HepG2 (cell line): ENCODE measurements around the gene GABRG3. TPM values are rescaled to one million over a fixed set of nuclear protein-coding genes. Genes with fewer than 3 reads are reported as not detected.

Experiments used
- ATAC-seq: fragments of 200-7000 bp; cut with Tn5 transposase; 3 replicates; pipeline ENCODE4 v1.9.1; 2020; ENCODE audit warnings: mild to moderate bottlenecking, moderate library complexity
- BruUV-seq: library from RNA; stranded (reverse); fragments of 400-500 nt; replicated peaks from 2 replicates; lab custom pipeline; 2021; lab: Mats Ljungman, UMichigan
- CTCF ChIA-PET: fragments of 300-600 bp; formaldehyde crosslinking; extraction: SDS; loops from one replicate; lab custom pipeline; 2021; ENCODE audit warnings: low total read pairs, inconsistent platforms, low intra/inter-chr PET ratio; lab: Yijun Ruan, JAX
- POLR2A ChIA-PET: fragments of 350-600 bp; sonication (Branson Sonifier 250); formaldehyde crosslinking; loops from one replicate; lab custom pipeline; 2020; ENCODE audit warnings: antibody characterized with exemption, inconsistent platforms; lab: Yijun Ruan, JAX
- DNase-seq: peaks from one replicate; pipeline ENCODE4 v3.0.0-alpha.2; 2015; ENCODE audit warnings: low spot score
- FAIRE-seq: peaks from 3 replicates; lab custom pipeline; 2011; peaks lifted over from hg19 to GRCh38; lab: Jason Lieb, UNC
- H2AFZ ChIP-seq: one replicate; pipeline ENCODE4 v1.6.1; 2011; ENCODE audit warnings: low read length, inconsistent platforms
- H3K27ac ChIP-seq: fragments of 300-600 bp; 3 replicates; pipeline ENCODE4 v1.8.0; 2011; ENCODE audit warnings: mixed run types, mild to moderate bottlenecking, mixed read lengths, low read length, inconsistent platforms; ENCODE audit not compliant: insufficient read depth; ENCODE audit errors: extremely low read length
- H3K27me3 ChIP-seq, 2 experiments: fragments of 200-600 bp in 1 of 2; 2 replicates in 1 of 2; 3 replicates in 1 of 2; pipeline versions ENCODE4 v1.6.0 to v1.8.0; 2011; ENCODE audit warnings: low read length in 2 of 2, mild to moderate bottlenecking in 2 of 2, moderate library complexity in 2 of 2, inconsistent platforms in 1 of 2; ENCODE audit not compliant: insufficient read depth in 2 of 2, control insufficient read depth in 1 of 2
- H3K36me3 ChIP-seq, 2 experiments: fragments of 200-600 bp in 1 of 2; replicated peaks in 1 of 2; 2 replicates in 1 of 2; 3 replicates in 1 of 2; pipeline versions ENCODE4 v1.5.1 to v1.8.0; 2011; ENCODE audit warnings: low read length in 2 of 2, inconsistent platforms in 1 of 2; ENCODE audit not compliant: insufficient read depth in 2 of 2, control insufficient read depth in 1 of 2
- H3K4me1 ChIP-seq: 2 replicates; pipeline ENCODE4 v1.5.1; 2012; ENCODE audit warnings: low read length, inconsistent platforms; ENCODE audit not compliant: insufficient read depth
- H3K4me2 ChIP-seq: 2 replicates; pipeline ENCODE4 v1.6.0; 2011; ENCODE audit warnings: low read depth, low read length, inconsistent platforms
- H3K4me3 ChIP-seq, 3 experiments: fragments of 200-600 bp in 1 of 3; sonication (generic), shearing (Covaris generic) in 1 of 3; replicated peaks in 1 of 3; 2 replicates each; pipeline ENCODE4 v1.5.1; 2011 to 2016; ENCODE audit warnings: low read length in 3 of 3, inconsistent platforms in 2 of 3, low read depth in 2 of 3, mild to moderate bottlenecking in 2 of 3, control low read depth in 1 of 3, mixed read lengths in 1 of 3; ENCODE audit not compliant: insufficient read depth in 1 of 3
- H3K79me2 ChIP-seq: one replicate; pipeline ENCODE4 v1.6.1; 2011; ENCODE audit warnings: low read length, inconsistent platforms; ENCODE audit not compliant: insufficient read depth
- H3K9ac ChIP-seq: 2 replicates; pipeline ENCODE4 v1.6.0; 2011; ENCODE audit warnings: mild to moderate bottlenecking, low read depth, low read length, inconsistent platforms; ENCODE audit not compliant: insufficient read depth
- H3K9me3 ChIP-seq: 2 replicates; pipeline ENCODE4 v1.5.1; 2012; ENCODE audit warnings: mild to moderate bottlenecking, low read length
- H4K20me1 ChIP-seq: 2 replicates; pipeline ENCODE4 v1.6.0; 2011; ENCODE audit warnings: inconsistent platforms, mild to moderate bottlenecking, low read length, moderate library complexity; ENCODE audit not compliant: insufficient read depth
- FOXA1 ChIP-seq, 2 experiments: fragments of 450-650 bp in 1 of 2; sonication (generic) in 1 of 2; formaldehyde crosslinking in 1 of 2; IDR thresholded peaks; 2 replicates each; pipeline versions ENCODE4 v1.4.0 to v1.6.1; 2016 to 2020; ENCODE audit warnings: missing genetic modification reagents in 1 of 2
- RBM22 ChIP-seq: fragments of 200-400 bp; formaldehyde crosslinking; optimal IDR thresholded peaks from 2 replicates; pipeline ENCODE3; 2017; ENCODE audit warnings: mild to moderate bottlenecking, low read length, moderate library complexity
- ZNF256 ChIP-seq: sonication (generic); formaldehyde crosslinking; conservative IDR thresholded peaks from 2 replicates; pipeline ENCODE4 v1.4.0; 2020; ENCODE audit warnings: missing genetic modification reagents
- ZNF296 ChIP-seq: sonication (generic); formaldehyde crosslinking; conservative IDR thresholded peaks from 2 replicates; pipeline ENCODE4 v1.5.0; 2020; ENCODE audit warnings: mild to moderate bottlenecking, missing genetic modification reagents
- ZNF562 ChIP-seq: sonication (generic); formaldehyde crosslinking; IDR thresholded peaks from 2 replicates; pipeline ENCODE4 v1.8.0; 2022; ENCODE audit warnings: missing genetic modification reagents, borderline replicate concordance
- ZNF724P ChIP-seq: sonication (generic); formaldehyde crosslinking; IDR thresholded peaks from 2 replicates; pipeline ENCODE4 v1.8.0; 2022; ENCODE audit warnings: missing genetic modification reagents, borderline replicate concordance
- ZZZ3 ChIP-seq: sonication (generic); formaldehyde crosslinking; IDR thresholded peaks from 2 replicates; pipeline ENCODE4 v1.4.0; 2020; ENCODE audit warnings: missing genetic modification reagents, mild to moderate bottlenecking, borderline replicate concordance
- WGBS: methylation state at CpG from one replicate; pipeline ENCODE4 v1.1.6; 2017; ENCODE audit warnings: low lambda C conversion rate; 5-methylcytosine and 5-hydroxymethylcytosine counted together
- in situ Hi-C: cut with HindIII; loops from 2 replicates; pipeline ENCODE4 v1.10.0; 2017; ENCODE audit warnings: low pct_unique_long_range_greater_than_20kb; ENCODE audit not compliant: extremely low pct_ligation_motif_present
- intact Hi-C: fragments of 100-400 bp; cut with micrococcal nuclease; formaldehyde crosslinking; loops from one replicate; pipeline ENCODE4 v1.10.0; 2022; ENCODE audit not compliant: unreplicated experiment
- polyA plus RNA-seq, 8 experiments: library from polyadenylated mRNA; depleted of rRNA in 3 of 8; stranded (reverse) in 7 of 8; unstranded in 1 of 8; fragments of >200 nt; fragmentation: Illumina TruSeq in 4 of 8; extraction: Trizol in 4 of 8; gene quantifications; 2 replicates each; pipeline versions ENCODE4 v1.2.1 to v1.2.3, GENCODE V29; 2011 to 2016; ENCODE audit warnings: low read depth in 4 of 8, missing spikeins in 1 of 8, mixed read lengths in 1 of 8; ENCODE audit not compliant: insufficient read depth in 1 of 8
- total RNA-seq, 5 experiments: library from RNA; depleted of rRNA; stranded (reverse); fragments of >200 nt; fragmentation: Illumina TruSeq; extraction: Trizol; gene quantifications; 2 replicates each; pipeline ENCODE4 v1.2.3, GENCODE V29; 2016; ENCODE audit warnings: low read depth in 1 of 5
- TF ChIP-seq, protein P1 (sequence below): sonication (generic); formaldehyde crosslinking; IDR thresholded peaks from 2 replicates; pipeline ENCODE4 v1.4.0; 2020; ENCODE audit warnings: missing genetic modification reagents
- TF ChIP-seq, protein P2 (sequence below): sonication (generic); formaldehyde crosslinking; IDR thresholded peaks from 2 replicates; pipeline ENCODE4 v1.8.0; 2023; ENCODE audit warnings: mild to moderate bottlenecking, missing genetic modification reagents
- TF ChIP-seq, protein P3 (sequence below): sonication (generic); formaldehyde crosslinking; IDR thresholded peaks from 2 replicates; pipeline ENCODE4 v1.8.0; 2022; ENCODE audit warnings: mild to moderate bottlenecking, missing genetic modification reagents; ENCODE audit not compliant: insufficient replicate concordance
- TF ChIP-seq, protein P4 (sequence below): sonication (generic); formaldehyde crosslinking; IDR thresholded peaks from 2 replicates; pipeline ENCODE4 v1.5.1; 2020; ENCODE audit warnings: missing genetic modification reagents, mild to moderate bottlenecking, borderline replicate concordance
- TF ChIP-seq, protein P5 (sequence below): sonication (generic); formaldehyde crosslinking; IDR thresholded peaks from 2 replicates; pipeline ENCODE4 v1.4.0; 2020; ENCODE audit warnings: low read depth, missing genetic modification reagents

The GABRG3 gene
- total and polyA plus RNA-seq, 2 of the 13 experiments (the other 11 are each of a cell fraction or from before 2014, with no cell fraction given): not detected

DNA sequence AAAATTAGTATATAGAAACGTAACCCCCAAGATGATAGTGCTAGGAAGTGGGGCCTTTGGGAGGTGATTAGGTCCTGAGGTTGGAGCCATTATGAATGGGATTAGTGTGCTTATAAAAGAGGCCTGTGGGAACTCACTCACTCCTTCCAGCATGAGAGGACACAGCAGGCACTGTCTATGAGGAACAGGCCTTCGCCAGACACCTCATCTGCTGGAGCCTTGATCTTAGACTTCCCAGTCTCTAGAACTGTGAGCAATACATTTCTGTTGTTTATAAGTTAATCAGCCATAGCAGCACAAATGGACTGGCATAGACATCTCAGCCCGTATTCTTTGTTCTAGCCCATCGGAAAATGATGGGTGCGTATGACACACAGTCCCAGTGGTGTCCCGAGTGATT lies 152.3 kb downstream of the GABRG3 start:
- ChIA-PET POLR2A (no interaction called here), CTCF (no interaction called here)
- 30% methylated on average over 5 of the region's 6 CpGs for WGBS
- FAIRE-seq: no peak
- Histone ChIP-seq H3K27ac (no peak overlapping the region), H3K79me2 (no peaks in the 10 kb centered on the region), H3K9me3 (peaks cover 29% of the 10 kb centered on the region; the same call in 1 of the 2 replicates), H3K36me3 (no peaks in the 10 kb centered on the region), H3K9ac (no peak overlapping the region), H3K4me1 (no peaks in the 10 kb centered on the region), H3K27me3 (no peaks in the 10 kb centered on the region), H2AFZ (no peak overlapping the region), H3K4me2 (no peak overlapping the region), H4K20me1 (no peaks in the 10 kb centered on the region), H3K4me3 (no peak overlapping the region)
- ATAC-seq: no peak
- no TSS peak for BruUV-seq
- no peak for DNase-seq
- intact Hi-C loops: no loop called here
- in situ Hi-C loops: no loop called here
- TF ChIP-seq ZZZ3 (CRISPR knock-in tag): no peak
- TF ChIP-seq ZNF562 (CRISPR knock-in tag): no peak
- TF ChIP-seq ZNF724P (CRISPR knock-in tag): no peak
- TF ChIP-seq RBM22: no peak
- no peak for TF ChIP-seq ZNF296 (CRISPR knock-in tag)
- TF ChIP-seq ZNF256 (CRISPR knock-in tag): no peak
- TF ChIP-seq, protein P1, sequence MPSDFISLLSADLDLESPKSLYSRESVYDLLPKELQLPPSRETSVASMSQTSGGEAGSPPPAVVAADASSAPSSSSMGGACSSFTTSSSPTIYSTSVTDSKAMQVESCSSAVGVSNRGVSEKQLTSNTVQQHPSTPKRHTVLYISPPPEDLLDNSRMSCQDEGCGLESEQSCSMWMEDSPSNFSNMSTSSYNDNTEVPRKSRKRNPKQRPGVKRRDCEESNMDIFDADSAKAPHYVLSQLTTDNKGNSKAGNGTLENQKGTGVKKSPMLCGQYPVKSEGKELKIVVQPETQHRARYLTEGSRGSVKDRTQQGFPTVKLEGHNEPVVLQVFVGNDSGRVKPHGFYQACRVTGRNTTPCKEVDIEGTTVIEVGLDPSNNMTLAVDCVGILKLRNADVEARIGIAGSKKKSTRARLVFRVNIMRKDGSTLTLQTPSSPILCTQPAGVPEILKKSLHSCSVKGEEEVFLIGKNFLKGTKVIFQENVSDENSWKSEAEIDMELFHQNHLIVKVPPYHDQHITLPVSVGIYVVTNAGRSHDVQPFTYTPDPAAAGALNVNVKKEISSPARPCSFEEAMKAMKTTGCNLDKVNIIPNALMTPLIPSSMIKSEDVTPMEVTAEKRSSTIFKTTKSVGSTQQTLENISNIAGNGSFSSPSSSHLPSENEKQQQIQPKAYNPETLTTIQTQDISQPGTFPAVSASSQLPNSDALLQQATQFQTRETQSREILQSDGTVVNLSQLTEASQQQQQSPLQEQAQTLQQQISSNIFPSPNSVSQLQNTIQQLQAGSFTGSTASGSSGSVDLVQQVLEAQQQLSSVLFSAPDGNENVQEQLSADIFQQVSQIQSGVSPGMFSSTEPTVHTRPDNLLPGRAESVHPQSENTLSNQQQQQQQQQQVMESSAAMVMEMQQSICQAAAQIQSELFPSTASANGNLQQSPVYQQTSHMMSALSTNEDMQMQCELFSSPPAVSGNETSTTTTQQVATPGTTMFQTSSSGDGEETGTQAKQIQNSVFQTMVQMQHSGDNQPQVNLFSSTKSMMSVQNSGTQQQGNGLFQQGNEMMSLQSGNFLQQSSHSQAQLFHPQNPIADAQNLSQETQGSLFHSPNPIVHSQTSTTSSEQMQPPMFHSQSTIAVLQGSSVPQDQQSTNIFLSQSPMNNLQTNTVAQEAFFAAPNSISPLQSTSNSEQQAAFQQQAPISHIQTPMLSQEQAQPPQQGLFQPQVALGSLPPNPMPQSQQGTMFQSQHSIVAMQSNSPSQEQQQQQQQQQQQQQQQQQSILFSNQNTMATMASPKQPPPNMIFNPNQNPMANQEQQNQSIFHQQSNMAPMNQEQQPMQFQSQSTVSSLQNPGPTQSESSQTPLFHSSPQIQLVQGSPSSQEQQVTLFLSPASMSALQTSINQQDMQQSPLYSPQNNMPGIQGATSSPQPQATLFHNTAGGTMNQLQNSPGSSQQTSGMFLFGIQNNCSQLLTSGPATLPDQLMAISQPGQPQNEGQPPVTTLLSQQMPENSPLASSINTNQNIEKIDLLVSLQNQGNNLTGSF (CRISPR knock-in tag): no peak
- TF ChIP-seq FOXA1 (IDR thresholded peaks at IDR 0.05): no peak
- no peak for TF ChIP-seq FOXA1 (CRISPR knock-in tag; IDR thresholded peaks at IDR 0.05)
- TF ChIP-seq, protein P2, sequence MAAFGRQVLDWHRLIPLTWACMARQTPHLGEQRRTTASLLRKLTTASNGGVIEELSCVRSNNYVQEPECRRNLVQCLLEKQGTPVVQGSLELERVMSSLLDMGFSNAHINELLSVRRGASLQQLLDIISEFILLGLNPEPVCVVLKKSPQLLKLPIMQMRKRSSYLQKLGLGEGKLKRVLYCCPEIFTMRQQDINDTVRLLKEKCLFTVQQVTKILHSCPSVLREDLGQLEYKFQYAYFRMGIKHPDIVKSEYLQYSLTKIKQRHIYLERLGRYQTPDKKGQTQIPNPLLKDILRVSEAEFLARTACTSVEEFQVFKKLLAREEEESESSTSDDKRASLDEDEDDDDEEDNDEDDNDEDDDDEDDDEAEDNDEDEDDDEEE (CRISPR knock-in tag): no peak
- TF ChIP-seq, protein P3, sequence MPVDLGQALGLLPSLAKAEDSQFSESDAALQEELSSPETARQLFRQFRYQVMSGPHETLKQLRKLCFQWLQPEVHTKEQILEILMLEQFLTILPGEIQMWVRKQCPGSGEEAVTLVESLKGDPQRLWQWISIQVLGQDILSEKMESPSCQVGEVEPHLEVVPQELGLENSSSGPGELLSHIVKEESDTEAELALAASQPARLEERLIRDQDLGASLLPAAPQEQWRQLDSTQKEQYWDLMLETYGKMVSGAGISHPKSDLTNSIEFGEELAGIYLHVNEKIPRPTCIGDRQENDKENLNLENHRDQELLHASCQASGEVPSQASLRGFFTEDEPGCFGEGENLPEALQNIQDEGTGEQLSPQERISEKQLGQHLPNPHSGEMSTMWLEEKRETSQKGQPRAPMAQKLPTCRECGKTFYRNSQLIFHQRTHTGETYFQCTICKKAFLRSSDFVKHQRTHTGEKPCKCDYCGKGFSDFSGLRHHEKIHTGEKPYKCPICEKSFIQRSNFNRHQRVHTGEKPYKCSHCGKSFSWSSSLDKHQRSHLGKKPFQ (CRISPR knock-in tag): no peak
- TF ChIP-seq, protein P4, sequence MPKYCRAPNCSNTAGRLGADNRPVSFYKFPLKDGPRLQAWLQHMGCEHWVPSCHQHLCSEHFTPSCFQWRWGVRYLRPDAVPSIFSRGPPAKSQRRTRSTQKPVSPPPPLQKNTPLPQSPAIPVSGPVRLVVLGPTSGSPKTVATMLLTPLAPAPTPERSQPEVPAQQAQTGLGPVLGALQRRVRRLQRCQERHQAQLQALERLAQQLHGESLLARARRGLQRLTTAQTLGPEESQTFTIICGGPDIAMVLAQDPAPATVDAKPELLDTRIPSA (CRISPR knock-in tag): no peak
- TF ChIP-seq, protein P5, sequence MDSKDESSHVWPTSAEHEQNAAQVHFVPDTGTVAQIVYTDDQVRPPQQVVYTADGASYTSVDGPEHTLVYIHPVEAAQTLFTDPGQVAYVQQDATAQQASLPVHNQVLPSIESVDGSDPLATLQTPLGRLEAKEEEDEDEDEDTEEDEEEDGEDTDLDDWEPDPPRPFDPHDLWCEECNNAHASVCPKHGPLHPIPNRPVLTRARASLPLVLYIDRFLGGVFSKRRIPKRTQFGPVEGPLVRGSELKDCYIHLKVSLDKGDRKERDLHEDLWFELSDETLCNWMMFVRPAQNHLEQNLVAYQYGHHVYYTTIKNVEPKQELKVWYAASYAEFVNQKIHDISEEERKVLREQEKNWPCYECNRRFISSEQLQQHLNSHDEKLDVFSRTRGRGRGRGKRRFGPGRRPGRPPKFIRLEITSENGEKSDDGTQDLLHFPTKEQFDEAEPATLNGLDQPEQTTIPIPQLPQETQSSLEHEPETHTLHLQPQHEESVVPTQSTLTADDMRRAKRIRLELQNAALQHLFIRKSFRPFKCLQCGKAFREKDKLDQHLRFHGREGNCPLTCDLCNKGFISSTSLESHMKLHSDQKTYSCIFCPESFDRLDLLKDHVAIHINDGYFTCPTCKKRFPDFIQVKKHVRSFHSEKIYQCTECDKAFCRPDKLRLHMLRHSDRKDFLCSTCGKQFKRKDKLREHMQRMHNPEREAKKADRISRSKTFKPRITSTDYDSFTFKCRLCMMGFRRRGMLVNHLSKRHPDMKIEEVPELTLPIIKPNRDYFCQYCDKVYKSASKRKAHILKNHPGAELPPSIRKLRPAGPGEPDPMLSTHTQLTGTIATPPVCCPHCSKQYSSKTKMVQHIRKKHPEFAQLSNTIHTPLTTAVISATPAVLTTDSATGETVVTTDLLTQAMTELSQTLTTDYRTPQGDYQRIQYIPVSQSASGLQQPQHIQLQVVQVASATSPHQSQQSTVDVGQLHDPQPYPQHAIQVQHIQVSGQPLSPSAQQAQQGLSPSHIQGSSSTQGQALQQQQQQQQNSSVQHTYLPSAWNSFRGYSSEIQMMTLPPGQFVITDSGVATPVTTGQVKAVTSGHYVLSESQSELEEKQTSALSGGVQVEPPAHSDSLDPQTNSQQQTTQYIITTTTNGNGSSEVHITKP (CRISPR knock-in tag): no peak
